GM19043 (cell line): ENCODE data around the gene GRN.
"Not testable (repeated sequence)": the region's sequence is repeated elsewhere in the genome, so short reads cannot be mapped to it uniquely, and the experiment has no call there.

Source experiments
- ATAC-seq: cut with Tn5 transposase; IDR thresholded peaks from one replicate; pipeline ENCODE4 v1.9.1; 2021; ENCODE audit warnings: low read depth; ENCODE audit not compliant: unreplicated experiment

GRN gene

DNA sequence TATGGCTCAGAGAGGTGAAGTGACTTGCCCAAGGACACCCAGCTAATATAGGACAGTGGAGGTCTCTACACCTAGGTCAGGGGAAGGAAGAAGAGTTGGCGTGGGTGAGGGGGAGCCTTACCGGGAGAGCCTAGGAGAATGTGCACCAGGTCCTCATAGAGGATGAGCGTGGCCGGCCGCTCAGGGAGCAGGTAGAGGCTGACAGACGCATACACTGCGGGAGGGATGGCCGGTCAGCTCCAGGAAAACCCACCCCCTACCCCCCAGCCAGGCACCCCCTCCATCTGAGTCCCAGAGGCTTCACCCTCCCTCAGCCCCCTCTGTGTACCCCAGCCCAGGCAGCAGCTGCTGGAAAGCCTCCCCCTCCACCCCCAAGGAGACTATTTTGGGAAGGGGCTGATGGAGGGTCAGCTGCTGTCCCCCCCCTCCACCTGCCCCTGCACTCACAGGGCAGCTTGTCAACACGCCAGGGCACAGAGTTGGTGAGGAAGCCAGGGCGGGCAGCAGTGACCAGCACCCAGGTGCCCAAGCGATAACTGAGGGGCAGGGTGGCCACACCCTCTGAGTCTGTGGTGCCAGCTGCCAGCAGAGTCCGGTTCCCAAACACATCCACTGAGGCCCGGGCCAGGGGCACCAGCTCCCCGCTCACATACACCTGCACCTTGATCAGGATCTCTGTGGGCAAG is 14.5 kb downstream of the GRN start:
- ATAC-seq: no peak

DNA sequence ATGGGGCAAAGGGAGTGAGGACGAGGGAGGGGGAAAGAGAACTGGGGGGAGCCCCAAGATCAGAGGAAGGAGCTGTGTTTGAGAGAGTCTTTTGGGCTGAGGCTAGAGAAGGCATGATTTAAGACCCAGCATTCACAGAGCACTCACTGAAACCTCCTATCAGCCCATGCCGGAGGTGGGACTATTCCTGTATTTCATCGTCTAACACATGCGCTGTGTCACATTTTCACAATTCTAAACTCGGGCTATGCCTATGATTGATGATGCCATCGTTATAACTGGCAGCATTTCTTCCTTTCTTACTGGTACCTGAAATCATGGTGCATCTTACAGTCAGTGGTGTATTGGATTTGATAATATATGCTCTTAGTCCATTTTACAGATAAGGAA is 15.0 kb downstream of the GRN start:
- ATAC-seq: no peak

- ATAC-seq: no peak
These were observed 15.7 kb downstream of the GRN start for GRCh38 chr17:44360826-44361225.

DNA sequence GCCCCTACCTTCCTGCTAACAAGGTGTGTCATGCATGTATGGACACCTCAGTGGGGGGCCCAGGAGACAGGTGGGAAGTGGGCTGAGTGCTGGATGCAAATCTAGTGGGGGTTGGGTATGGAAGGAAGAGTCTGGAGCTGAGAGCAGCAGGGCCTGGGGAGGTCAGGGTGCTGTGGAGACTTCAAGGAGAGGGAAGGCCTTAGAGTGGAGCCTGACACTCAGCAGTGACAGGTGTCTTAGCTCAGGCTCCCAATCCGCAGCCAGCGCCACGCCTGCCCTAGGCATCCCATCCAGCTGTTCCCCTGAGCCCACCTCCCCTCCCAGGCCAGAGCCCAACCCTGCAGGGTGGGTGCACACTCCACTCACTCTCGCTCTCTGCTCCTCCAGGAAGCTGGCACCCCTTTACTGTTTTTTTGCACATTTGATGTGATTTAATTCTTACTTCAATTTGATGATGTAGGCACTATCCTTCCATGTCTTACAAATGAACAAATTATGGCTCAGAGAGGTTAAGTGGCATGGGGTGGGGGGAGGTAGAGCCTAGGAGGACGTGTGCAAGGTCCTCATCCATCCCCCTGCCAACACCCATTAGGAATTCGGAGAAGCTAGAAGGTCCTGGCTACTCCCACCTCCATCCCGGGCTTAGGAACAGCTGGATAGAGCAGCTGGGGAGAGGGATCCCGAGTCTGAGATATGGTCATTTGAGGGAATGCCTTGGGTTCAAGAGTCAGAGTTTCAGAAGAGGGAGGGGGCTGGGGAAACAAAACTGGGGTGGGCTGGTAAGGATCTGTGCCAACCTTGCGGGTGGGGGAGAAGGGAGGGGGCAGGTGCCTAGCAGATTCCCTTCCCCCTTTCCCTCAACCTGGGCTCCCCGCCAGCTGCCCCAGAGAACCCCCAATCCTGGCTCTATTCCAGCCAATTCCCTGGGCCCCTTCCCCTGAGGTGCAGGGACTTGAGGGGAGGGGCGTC is 16.5 kb downstream of the GRN start:
- ATAC-seq: no peak

DNA sequence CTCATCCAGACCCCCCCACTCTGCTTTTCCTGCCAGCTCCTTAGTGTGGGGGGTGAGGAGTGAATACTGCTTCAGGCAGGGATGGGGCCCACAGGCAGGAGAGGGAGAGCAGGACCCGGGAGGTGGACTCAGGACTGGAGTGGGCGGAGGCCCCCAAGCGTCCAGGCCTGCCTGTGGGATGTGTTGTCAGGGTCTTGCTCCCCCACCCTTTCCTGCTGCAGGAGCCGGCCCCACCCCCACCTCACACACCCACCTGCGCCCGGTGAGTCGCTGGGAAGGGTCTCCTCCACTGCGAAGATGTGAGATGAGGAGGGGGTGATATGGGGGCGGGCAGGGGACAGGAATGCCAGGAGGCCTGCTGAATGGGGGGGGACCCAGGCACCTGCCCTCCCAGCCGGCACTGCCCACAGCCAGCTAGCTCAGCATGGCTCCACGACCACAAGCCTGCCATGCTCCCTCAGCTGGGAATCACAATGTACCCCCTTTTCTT is 17.4 kb downstream of the GRN start:
- ATAC-seq: no peak

DNA sequence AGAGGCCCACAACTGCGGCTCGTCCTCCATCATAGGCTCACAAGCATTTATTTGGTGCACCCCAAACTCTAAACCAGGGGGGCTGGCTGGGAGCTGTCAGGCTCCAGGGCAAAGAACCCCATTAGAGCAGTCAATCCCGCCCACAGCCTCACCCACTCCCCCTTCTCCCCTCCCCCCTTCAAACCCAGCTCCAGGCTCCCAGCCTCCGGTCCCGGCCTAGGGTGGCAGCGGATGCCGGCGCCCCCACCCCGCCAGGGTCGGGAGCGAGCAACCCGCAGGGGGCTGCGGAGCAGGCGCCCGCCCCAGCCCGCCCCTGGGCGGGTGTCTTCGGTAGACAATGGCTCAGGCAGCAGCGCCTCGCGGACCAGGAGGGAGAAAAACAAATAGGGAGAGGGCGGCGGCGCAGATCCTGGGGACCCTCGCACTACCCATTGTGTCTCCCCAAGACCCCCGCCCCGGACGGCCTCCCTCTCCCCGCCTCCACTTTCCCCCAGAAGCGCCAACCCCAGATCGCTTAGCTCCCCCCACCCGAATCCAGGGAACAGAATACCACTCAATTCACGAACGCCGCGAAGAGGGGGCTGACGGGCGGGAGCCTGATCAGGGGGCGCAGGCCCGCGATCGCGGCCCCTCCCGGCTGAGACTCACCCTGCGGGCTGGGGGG is 18.0 kb downstream of the GRN start:
- no peak for ATAC-seq

- no peak for ATAC-seq
These were observed 18.6 kb downstream of the GRN start, which contains the start of gene FAM171A2 for GRCh38 chr17:44363613-44364159. TSS of gene FAM171A2 (minus strand) at chr17:44363853. CDS start at chr17:44363714, 139 bp downstream.

DNA sequence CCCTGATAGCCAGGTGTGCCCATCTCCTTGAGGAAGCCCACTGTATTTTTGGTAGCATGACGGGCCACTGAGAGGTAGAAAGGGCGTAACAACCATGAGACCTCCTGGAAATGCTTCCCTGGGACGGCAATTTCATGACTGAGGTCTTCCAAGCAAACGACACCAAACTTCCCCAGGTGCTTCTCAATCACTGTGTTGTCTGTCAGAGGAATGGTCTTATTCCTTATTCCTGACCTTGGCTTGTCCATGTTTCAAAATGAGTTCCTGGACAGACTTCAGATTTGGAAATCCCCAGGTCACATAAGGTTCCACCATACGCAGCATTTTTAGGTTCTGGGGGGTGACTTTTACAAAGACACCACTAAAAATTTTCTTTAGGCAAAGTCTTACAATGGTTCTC is 19.9 kb downstream of the GRN start:
- ATAC-seq: not testable (repeated sequence)

GRCh38 chr17:44367231-44367979 is 22.3 kb downstream of the GRN start:
- no peak for ATAC-seq

- not testable (repeated sequence) for ATAC-seq
These were observed 23.5 kb downstream of the GRN start for GRCh38 chr17:44368391-44369243.

GRCh38 chr17:44369414-44370023 is 24.4 kb downstream of the GRN start:
- not testable (repeated sequence) for ATAC-seq

- ATAC-seq: no peak
These were observed 26.9 kb downstream of the GRN start for GRCh38 chr17:44372036-44372435.

- no peak for ATAC-seq
These were observed 29.4 kb downstream of the GRN start for GRCh38 chr17:44374306-44375195.

DNA sequence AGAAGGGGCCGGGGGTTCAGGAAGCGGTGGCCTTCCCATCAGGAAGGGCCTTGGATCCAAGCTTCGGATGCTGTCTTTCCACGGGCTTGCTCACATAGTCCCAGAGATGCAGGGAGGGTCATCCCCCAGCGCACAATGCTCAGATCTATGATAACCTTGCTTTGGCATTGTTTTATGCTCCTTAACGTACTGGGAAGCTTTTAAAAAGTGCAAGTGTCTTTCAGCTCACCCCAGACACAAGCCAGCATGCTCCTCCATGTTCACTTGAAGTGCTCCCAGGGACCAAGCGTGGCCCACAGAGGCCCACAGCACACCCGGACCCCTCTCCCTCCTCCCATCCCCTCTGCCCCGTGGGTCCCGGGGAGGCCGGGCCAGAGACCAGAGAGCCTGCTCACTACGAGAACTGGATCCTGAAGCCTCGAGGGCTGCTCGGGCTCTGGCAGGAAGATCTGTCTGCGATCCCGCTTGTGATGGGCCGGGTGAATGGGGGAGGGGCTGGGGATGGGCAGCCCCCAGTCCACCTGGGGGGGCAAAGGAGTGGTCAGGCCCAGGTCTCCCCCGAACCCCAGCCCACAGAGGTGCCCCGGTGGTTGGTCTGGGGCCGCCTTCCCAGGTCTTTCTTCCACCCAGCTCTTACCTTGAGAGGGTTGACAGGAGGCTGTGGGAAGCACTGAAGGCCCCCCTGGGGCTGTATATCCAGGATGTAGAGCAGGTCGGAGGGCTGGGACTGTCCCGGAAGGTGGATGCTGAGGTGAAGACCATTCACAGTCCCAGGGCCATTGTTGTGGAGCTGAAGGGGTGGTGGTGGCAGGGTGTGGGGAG is 30.3 kb downstream of the GRN start:
- no peak for ATAC-seq

GRCh38 chr17:44376124-44376523 is 31.0 kb downstream of the GRN start:
- no peak for ATAC-seq

DNA sequence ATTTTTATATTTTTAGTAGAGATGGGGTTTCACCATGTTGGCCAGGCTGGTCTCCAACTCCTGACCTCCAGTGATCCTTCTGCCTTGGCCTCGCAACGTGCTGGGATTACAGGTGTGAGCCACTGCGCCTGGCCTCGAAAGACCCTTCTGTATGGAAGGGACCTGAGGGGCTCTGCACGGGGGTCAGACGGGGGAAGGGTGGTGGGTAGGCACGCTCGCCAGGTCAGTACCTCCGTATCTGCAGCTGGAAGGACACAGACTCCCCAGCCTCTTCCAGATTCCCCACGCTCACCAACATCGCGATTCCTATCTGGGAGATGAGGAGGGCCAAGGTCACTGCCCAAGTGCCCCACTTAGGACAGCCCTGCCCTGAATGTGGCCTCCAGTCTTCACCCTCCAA is 31.7 kb downstream of the GRN start:
- no peak for ATAC-seq

DNA sequence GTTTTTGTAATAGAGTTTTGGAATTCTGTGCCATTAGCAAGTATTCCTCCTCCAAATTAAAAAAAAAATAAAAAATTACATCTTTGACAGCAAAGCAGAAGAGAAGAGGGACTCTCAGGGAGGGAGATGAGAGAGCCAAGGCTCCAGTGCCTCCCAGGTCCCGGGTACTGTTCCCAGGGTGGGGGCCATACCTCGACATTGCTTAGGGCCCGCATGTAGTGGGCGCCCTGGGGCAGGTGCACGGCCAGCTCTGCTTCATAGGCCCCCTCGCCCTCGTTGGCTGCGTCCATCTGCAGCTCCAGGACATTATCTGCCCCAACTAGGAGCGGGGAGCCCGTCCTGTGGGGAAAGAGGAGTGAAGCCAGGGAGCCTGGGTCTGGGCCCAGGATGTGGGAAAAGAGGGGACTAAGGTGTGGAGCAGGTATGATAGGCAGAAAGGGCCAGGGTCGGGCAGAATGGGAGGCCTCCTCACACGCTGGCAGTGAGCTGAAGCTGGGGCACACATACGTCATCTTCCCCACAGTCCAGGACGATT is 33.1 kb downstream of the GRN start:
- no peak for ATAC-seq
